CD4-positive, alpha-beta T cell treated with Interleukin-12 subunit alpha and Interleukin-12 subunit beta, for 1 hour (primary cell): ENCODE results near the gene TTC31.

Source experiments
- DNase-seq: peaks from one replicate; pipeline ENCODE4 v3.0.0-alpha.2; 2020

Gene TTC31

DNA sequence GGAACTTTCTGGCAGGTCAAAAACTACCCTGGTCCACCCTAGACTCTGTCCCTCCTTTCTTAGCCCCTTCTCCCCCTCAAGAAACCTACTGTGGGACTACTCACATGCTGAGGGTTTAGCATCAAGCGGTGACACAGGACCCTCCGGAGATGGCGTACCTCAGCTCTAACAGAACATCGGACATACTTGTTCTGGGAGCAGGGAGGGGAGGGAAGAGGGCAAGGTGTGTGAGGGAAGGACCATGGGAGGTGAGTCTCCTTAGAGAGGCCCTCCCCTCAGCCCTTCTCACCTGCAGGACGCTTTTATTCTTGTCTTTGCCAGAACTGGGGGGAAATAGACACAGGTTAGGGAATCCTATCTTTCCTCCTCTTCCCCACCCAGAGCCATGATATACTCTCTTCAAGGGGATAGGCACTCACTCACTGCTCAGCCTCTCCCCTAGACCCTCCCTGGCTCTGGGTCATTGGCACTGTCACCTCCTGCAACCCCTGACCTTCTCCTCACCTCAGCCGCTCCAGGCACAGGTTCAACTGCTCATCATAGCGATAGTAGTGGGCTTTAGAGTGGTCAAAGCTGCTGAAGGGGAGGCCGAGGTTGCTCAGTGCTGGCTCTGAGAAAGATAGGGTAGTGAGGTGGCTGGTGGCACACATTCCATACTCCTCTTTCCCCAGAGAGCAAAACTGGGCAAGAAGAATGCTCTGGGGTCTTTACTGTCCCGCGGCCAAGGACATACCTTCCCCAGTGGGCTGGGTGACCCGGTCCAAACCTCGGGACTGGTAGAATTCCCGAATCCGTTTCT, 22.8 kb downstream of the TTC31 start:
- DNase-seq, result no peak

DNA sequence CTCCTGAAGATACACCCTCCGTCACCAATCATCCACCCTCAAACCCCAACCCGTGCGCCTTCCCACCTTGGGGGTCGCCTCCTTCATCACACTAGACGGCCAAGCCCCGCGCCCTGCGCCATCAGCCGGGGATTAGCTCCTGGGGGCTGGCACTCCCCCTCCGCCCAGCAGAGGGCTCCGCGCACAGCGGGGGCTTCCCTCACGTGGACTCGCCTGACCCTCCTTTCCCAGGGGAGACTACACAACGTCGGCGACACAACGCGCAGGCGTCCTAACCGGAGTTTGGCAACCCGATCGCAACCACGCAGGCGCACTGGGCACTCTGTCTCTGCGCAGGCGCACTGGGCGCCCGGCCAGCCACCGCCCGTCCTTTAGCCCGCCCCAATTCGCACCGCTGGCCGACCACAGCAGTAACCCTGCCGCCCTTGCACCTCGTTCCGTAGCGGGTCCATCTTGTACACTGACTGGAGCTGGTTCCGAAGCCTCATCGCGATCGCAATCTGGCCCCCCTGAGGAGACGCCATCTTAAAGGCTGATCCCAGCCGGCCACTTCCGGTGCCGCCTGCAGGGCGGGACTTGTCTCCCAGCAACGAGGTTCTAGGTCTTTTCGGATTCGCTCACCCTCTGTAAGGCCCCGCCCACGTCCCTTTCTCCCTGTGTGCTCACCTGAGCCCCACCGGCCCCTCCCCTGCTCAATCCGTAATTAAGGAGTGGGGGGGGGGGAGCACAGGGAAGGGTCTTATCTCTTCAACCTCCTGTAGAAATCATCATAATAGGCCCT, 24.5 kb downstream of the TTC31 start, which contains the start of gene PCGF1:
Gene PCGF1, minus strand, starts transcription at position 551 of the 781 bp plus-strand sequence. Its CDS starts 27 bp downstream, at position 524.
- peak; percentile 98 for DNase-seq

GRCh38 chr2:74507926-74508520, 25.1 kb downstream of the TTC31 start:
- DNase-seq, result no peak

DNA sequence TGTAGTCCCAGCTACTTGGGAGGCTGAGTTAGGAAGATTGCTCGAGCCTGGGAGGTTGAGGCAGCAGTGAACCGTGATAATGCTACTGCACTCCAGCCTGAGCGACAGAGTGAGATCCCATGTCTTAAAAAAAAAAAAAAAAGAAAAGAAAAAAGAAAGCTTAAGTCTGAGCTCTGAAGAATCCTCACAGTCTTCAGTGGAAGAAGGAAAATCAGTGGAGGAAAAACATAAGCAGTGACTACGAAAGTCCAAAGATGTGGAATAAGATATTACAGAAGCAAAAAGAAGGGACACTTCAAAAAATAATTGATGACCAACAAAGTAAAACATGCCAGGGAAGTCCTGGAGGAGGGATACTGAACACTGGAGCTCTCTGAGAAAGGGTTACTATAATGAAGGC, 27.4 kb downstream of the TTC31 start:
- DNase-seq, result no peak

- no peak for DNase-seq
These were observed 28.5 kb downstream of the TTC31 start for GRCh38 chr2:74511104-74511989.

DNA sequence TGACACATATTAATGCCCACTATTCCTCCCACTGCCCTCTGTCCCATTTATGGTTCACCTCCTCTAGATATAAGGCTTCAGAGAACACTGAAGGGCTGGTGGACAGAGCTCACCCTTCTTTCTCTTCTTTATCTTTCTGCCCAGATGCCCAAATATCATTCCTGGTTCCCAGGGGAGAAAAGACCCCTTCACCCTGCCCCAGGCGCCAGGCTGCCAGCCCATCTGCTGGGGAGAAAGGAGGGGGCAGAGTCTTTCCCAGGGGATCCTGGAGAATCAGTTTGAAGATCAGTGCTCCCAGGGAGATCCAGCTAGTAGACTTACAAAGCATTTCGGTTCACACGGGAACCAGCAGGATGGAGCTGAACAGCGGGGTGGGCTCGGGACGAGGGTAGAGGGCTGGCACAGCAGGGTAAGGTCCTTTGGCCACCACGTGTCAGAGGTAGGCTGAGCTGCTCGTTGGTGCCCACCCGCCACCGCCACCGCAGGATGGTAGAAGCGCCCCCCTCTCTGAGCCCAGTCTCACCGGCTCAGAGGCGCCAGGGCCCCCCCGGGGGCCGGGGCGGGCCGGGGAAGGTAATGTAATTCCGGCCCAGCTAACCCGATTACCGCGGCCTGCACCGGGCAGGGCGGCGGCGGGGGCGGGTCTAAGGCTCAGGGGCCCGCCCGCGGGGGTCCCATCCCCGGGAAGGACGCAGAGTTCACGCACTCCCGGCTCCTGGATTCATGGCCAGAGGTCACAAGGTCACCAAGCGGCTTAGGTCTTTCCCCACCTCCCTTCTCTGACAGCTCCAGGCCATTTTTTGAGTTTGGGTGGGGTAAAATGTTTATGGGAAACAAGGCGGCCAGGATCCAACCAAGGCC, 30.1 kb downstream of the TTC31 start:
- no peak for DNase-seq

DNA sequence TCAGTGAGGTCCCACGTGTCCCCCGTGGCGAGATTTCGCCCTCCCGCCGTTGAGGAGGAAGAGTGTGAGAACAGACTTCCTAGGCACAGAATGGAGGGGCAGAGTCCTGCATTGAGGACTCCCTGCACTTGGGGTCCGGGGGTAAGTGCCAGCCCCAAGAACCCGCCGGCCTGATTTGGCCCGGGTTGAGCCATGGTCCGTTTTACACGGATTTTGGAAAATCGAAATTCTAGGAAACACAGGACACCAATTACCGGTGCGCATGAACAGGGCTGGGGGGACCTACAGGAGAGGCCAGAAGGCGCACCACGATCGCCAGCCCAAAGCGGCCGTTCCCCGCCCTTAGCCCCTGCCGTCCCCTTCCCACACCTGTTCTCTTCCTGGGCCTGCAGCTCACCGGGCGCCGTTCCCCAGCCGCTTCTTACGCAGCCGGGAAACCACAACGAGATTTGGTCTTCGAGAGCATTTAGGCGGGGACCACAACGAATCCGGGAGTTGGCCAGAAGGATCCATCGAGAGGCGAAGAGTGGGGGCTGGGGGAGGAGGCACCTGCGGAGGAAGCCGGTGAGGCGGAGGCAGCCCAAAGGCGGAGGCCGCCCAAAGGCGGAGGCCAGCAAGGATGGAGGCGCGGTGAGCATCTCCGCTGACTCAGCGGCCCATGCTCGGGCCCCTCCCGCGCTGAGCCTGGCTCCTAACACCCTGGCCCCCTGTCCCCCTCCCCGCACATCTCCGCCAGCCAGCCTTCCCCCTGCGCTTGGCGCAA, 30.9 kb downstream of the TTC31 start:
- peak; percentile 38 for DNase-seq

DNA sequence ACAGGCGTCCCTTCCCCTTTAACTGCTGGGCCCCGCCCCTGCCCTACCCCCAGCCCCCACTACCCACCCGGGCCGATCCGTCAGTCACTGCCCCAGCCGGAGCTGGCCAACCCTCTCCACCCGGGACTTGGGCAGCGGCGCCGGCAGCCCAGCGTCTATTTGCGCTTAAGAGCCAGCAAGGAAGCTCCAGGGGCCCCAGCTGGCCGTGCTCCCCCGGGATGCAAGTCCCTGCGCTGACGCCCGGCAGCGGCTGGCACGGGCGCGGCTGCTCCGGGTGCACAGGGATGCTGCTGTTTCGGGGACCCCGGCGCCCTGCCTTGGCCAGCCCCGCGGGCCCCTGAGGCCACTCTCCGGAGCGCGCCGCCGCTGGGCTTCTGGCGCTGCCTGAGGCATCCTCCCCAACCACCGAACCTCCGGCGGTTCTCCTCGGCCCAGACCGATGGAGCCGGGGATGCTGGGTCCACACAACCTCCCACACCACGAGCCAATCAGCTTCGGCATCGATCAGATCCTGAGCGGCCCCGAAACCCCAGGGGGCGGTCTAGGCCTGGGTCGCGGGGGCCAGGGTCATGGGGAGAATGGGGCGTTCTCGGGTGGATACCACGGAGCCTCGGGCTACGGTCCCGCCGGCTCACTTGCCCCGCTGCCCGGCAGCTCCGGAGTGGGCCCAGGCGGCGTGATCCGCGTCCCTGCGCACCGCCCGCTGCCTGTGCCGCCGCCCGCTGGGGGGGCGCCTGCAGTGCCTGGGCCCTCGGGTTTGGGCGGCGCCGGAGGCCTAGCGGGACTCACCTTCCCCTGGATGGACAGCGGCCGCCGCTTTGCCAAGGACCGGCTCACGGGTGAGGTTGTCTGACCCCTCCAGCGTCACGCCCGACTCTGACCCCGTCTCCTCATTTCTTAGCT, 31.7 kb downstream of the TTC31 start, which contains the start of gene TLX2:
Gene TLX2, plus strand, starts transcription at position 83 of the 903 bp plus-strand sequence. Its CDS starts 357 bp downstream, at position 440.
- DNase-seq, result no peak

DNA sequence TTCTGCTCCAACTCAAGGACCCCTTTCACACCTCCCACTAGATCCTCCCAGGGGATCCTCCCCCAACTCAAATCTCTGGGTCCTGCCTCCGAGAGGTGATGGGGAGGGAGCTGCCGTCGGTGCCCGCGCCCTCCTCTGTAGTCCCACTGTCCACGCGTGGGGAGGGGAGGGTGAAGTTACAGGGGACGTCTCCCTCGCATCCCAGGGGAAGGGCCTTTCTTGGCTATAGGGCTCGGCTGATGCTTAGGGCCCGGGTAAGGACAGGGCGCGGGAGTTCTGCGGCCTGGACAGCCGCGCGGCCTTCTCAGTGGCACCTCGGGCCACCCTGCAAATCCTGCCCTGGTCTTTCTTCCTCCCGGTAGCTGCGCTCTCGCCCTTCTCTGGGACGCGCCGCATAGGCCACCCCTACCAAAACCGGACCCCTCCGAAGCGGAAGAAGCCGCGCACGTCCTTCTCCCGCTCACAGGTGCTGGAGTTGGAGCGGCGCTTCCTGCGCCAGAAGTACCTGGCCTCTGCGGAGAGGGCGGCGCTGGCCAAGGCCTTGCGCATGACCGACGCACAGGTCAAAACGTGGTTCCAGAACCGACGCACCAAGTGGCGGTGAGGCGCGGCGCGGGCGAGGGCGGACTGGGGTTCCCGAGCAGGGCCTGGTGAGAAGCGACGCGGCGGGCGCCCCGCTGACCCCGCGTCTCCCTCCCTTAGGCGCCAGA, 32.5 kb downstream of the TTC31 start:
- no peak for DNase-seq

GRCh38 chr2:74515981-74516633, 33.2 kb downstream of the TTC31 start:
- DNase-seq, result peak; percentile 81

- no peak for DNase-seq
These were observed 33.8 kb downstream of the TTC31 start for GRCh38 chr2:74516650-74517049.

GRCh38 chr2:74522516-74522915, 39.6 kb downstream of the TTC31 start:
- DNase-seq, result no peak

GRCh38 chr2:74524005-74524404, 41.1 kb downstream of the TTC31 start:
- DNase-seq, result no peak

DNA sequence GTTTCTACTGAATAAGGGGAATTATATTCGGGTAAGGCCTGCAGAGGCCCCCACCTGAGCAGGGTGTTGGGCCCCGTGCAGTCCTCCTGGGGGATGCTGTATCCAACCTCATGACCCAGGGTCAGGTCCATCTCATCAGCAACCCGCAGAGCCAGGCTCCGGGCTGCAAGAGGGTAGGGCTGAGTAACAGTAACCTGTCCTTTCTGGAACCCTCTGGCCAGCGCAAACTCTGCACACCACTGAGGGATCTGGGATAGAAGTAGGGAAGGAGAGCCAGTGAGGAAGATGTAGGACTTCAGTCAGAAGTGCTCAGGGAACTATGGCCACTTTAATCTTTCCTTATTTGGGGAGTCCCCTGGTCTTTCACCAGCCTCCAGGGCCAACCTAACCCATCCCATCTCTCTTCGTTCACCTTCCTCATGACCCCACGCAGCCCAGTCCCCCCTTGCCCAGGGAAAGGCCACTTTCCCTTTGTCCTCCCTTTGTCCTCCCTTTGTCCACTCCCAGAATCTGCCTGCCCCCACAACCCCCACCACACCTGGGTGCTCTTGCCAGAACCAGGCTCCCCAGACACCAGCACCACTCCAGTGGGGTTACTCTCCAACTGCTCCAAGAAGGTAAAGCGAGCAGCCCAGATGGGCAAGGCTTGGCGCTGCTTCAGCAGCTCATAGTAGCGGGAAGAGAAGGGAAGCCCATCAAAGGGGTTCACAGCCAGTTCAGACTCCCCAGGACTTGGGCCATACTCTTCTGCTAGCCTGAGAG, 42.3 kb downstream of the TTC31 start:
- DNase-seq, result no peak

- peak; percentile 49 for DNase-seq
These were observed 43.1 kb downstream of the TTC31 start, which contains the start of gene DQX1 for GRCh38 chr2:74525717-74526648. DQX1 (minus strand) TSS chr2:74526231; CDS start chr2:74525729, 502 bp downstream.

- no peak for DNase-seq
These were observed 43.9 kb downstream of the TTC31 start for GRCh38 chr2:74526649-74527230.
